Measurements from ENCODE around the gene FAM236D.
"Not testable (repeated sequence)": the region's sequence is repeated elsewhere in the genome, so short reads cannot be mapped to it uniquely, and the experiment has no call there.

The FAM236D gene

GRCh38 chrX:72808110-72808509 lies at the start of gene FAM236D:
Gene FAM236D (minus strand): TSS chrX:72808210. CDS start chrX:72808110, 100 bp downstream.
- not testable (repeated sequence) for DNase-seq (ENCODE audit: low spot score)

GRCh38 chrX:72837532-72837931 lies 29.5 kb upstream of the FAM236D start:
- not testable (repeated sequence) for DNase-seq (ENCODE audit: low spot score)

- DNase-seq (ENCODE audit: low spot score): not testable (repeated sequence)
These were observed 22.7 kb upstream of the FAM236D start for GRCh38 chrX:72830701-72831100.

GRCh38 chrX:72790390-72790789 lies 17.6 kb downstream of the FAM236D start:
- not testable (repeated sequence) for DNase-seq (ENCODE audit: low spot score)

- DNase-seq (ENCODE audit: low spot score): not testable (repeated sequence)
These were observed 19.9 kb downstream of the FAM236D start for GRCh38 chrX:72788142-72788541.

- DNase-seq (ENCODE audit: low spot score): not testable (repeated sequence)
These were observed 24.0 kb downstream of the FAM236D start for GRCh38 chrX:72783964-72784363.

GRCh38 chrX:72783365-72783936 lies 24.6 kb downstream of the FAM236D start:
- DNase-seq (ENCODE audit: low spot score): not testable (repeated sequence)

- not testable (repeated sequence) for DNase-seq (ENCODE audit: low spot score)
These were observed 25.4 kb downstream of the FAM236D start, which contains the start of gene FAM236B for GRCh38 chrX:72782560-72782959. Gene FAM236B (minus strand): TSS chrX:72782660. CDS start chrX:72782560, 100 bp downstream.

GRCh38 chrX:72778146-72778545 lies 29.9 kb downstream of the FAM236D start:
- DNase-seq (ENCODE audit: low spot score): not testable (repeated sequence)

GRCh38 chrX:72777467-72777790 lies 30.6 kb downstream of the FAM236D start:
- not testable (repeated sequence) for DNase-seq (ENCODE audit: low spot score)

GRCh38 chrX:72776653-72777466 lies 31.1 kb downstream of the FAM236D start, which contains the start of gene DMRTC1B:
Gene DMRTC1B (plus strand): TSS chrX:72776890. CDS start chrX:72845136, 68,246 bp downstream.
- not testable (repeated sequence) for DNase-seq (ENCODE audit: low spot score)

GRCh38 chrX:72760454-72760853 lies 47.6 kb downstream of the FAM236D start:
- DNase-seq (ENCODE audit: low spot score): not testable (repeated sequence)
